HUES48 (cell line): ENCODE data around the gene TLR5.

ENCODE experiments used
- H3K27ac ChIP-seq: one replicate; pipeline ENCODE4 v1.7.0; 2013; ENCODE audit warnings: low read depth, low read length, inconsistent platforms
- H3K27me3 ChIP-seq: 2 replicates; pipeline ENCODE4 v1.6.1; 2013; ENCODE audit warnings: mild to moderate bottlenecking, low read length; ENCODE audit not compliant: control insufficient read depth, insufficient read depth
- H3K36me3 ChIP-seq: 2 replicates; pipeline ENCODE4 v1.6.1; 2013; ENCODE audit warnings: low read length; ENCODE audit not compliant: control insufficient read depth, insufficient read depth
- H3K4me1 ChIP-seq: 2 replicates; pipeline ENCODE4 v1.6.1; 2013; ENCODE audit warnings: mild to moderate bottlenecking, low read length; ENCODE audit not compliant: control insufficient read depth, insufficient read depth
- H3K4me3 ChIP-seq: 2 replicates; pipeline ENCODE4 v1.5.1; 2013; ENCODE audit warnings: mild to moderate bottlenecking, low read depth, low read length
- H3K9ac ChIP-seq: 2 replicates; pipeline ENCODE4 v1.6.1; 2013; ENCODE audit warnings: mild to moderate bottlenecking, low read depth, low read length, moderate library complexity
- H3K9me3 ChIP-seq: 2 replicates; pipeline ENCODE4 v1.6.1; 2013; ENCODE audit warnings: low read length; ENCODE audit not compliant: control insufficient read depth, insufficient read depth

TLR5 gene

GRCh38 chr1:223106856-223107255 lies 36.2 kb downstream of the TLR5 start:
- H3K36me3 ChIP-seq: no peaks in the 10 kb centered on the region
- H3K27me3 ChIP-seq: no peaks in the 10 kb centered on the region
- H3K4me1 ChIP-seq: no peaks in the 10 kb centered on the region
- H3K9me3 ChIP-seq: no peaks in the 10 kb centered on the region
- no peak overlapping the region for H3K4me3 ChIP-seq
- H3K27ac ChIP-seq: no peak overlapping the region
- H3K9ac ChIP-seq: no peak overlapping the region

- no peak overlapping the region for H3K9ac ChIP-seq
- H3K27me3 ChIP-seq: no peaks in the 10 kb centered on the region
- no peaks in the 10 kb centered on the region for H3K9me3 ChIP-seq
- H3K4me3 ChIP-seq: no peak overlapping the region
- no peak overlapping the region for H3K27ac ChIP-seq
- H3K36me3 ChIP-seq: no peaks in the 10 kb centered on the region
- H3K4me1 ChIP-seq: no peaks in the 10 kb centered on the region
Observed at GRCh38 chr1:223105568-223105967, 37.5 kb downstream of the TLR5 start.

GRCh38 chr1:223102797-223103533 lies 40.1 kb downstream of the TLR5 start:
- H3K27me3 ChIP-seq: no peaks in the 10 kb centered on the region
- H3K4me3 ChIP-seq: no peak overlapping the region
- no peaks in the 10 kb centered on the region for H3K4me1 ChIP-seq
- H3K9ac ChIP-seq: no peak overlapping the region
- no peaks in the 10 kb centered on the region for H3K36me3 ChIP-seq
- H3K27ac ChIP-seq: no peak overlapping the region
- peaks cover 11% of the 10 kb centered on the region; the same call in 1 of the 2 replicates for H3K9me3 ChIP-seq

- Histone ChIP-seq H3K27ac (no peak overlapping the region), H3K4me3 (no peak overlapping the region), H3K9me3 (peaks cover 11% of the 10 kb centered on the region; the same call in 1 of the 2 replicates), H3K36me3 (no peaks in the 10 kb centered on the region), H3K4me1 (no peaks in the 10 kb centered on the region), H3K9ac (no peak overlapping the region), H3K27me3 (no peaks in the 10 kb centered on the region)
Observed at GRCh38 chr1:223097713-223098112, 45.3 kb downstream of the TLR5 start.

GRCh38 chr1:223095870-223096269 lies 47.2 kb downstream of the TLR5 start:
- peaks cover 11% of the 10 kb centered on the region; the same call in 1 of the 2 replicates for H3K9me3 ChIP-seq
- H3K4me1 ChIP-seq: no peaks in the 10 kb centered on the region
- no peak overlapping the region for H3K9ac ChIP-seq
- H3K27ac ChIP-seq: no peak overlapping the region
- H3K36me3 ChIP-seq: no peaks in the 10 kb centered on the region
- no peaks in the 10 kb centered on the region for H3K27me3 ChIP-seq
- H3K4me3 ChIP-seq: no peak overlapping the region

- Histone ChIP-seq H3K4me3 (no peak overlapping the region), H3K27ac (no peak overlapping the region), H3K9me3 (no peaks in the 10 kb centered on the region), H3K4me1 (peaks cover 3% of the 10 kb centered on the region; the same call in 1 of the 2 replicates), H3K27me3 (no peaks in the 10 kb centered on the region), H3K9ac (no peak overlapping the region), H3K36me3 (no peaks in the 10 kb centered on the region)
Observed at GRCh38 chr1:223091896-223092295, 51.2 kb downstream of the TLR5 start.

- no peak overlapping the region for H3K27ac ChIP-seq
- H3K9ac ChIP-seq: no peak overlapping the region
- no peaks in the 10 kb centered on the region for H3K9me3 ChIP-seq
- peaks cover 3% of the 10 kb centered on the region; the same call in 1 of the 2 replicates for H3K27me3 ChIP-seq
- H3K36me3 ChIP-seq: no peaks in the 10 kb centered on the region
- no peak overlapping the region for H3K4me3 ChIP-seq
- peaks cover 6% of the 10 kb centered on the region for H3K4me1 ChIP-seq
Observed at GRCh38 chr1:223089250-223089649, 53.8 kb downstream of the TLR5 start.

- Histone ChIP-seq H3K4me3 (no peak overlapping the region), H3K27me3 (peaks cover 3% of the 10 kb centered on the region; the same call in 1 of the 2 replicates), H3K36me3 (no peaks in the 10 kb centered on the region), H3K9me3 (no peaks in the 10 kb centered on the region), H3K27ac (no peak overlapping the region), H3K4me1 (peaks cover 6% of the 10 kb centered on the region), H3K9ac (no peak overlapping the region)
Observed at GRCh38 chr1:223088713-223089240, 54.3 kb downstream of the TLR5 start.

- no peak overlapping the region for H3K27ac ChIP-seq
- H3K9me3 ChIP-seq: no peaks in the 10 kb centered on the region
- H3K36me3 ChIP-seq: no peaks in the 10 kb centered on the region
- peaks cover 3% of the 10 kb centered on the region; the same call in 1 of the 2 replicates for H3K27me3 ChIP-seq
- peaks cover 6% of the 10 kb centered on the region for H3K4me1 ChIP-seq
- no peak overlapping the region for H3K4me3 ChIP-seq
- no peak overlapping the region for H3K9ac ChIP-seq
Observed at GRCh38 chr1:223087291-223088255, 55.5 kb downstream of the TLR5 start.

- Histone ChIP-seq H3K9me3 (no peaks in the 10 kb centered on the region), H3K36me3 (no peaks in the 10 kb centered on the region), H3K9ac (no peak overlapping the region), H3K4me3 (no peak overlapping the region), H3K27me3 (peaks cover 3% of the 10 kb centered on the region; the same call in 1 of the 2 replicates), H3K27ac (no peak overlapping the region), H3K4me1 (peaks cover 6% of the 10 kb centered on the region)
Observed at GRCh38 chr1:223084464-223084866, 58.6 kb downstream of the TLR5 start.
